GM19035 (cell line): ENCODE results near the gene TAPT1.

Source experiments
- ATAC-seq: cut with Tn5 transposase; IDR thresholded peaks from one replicate; pipeline ENCODE4 v1.9.1; 2021; ENCODE audit not compliant: unreplicated experiment

TAPT1 gene

GRCh38 chr4:16111533-16111932, 114.7 kb downstream of the TAPT1 start:
- no peak for ATAC-seq

GRCh38 chr4:16110661-16111290, 115.5 kb downstream of the TAPT1 start:
- ATAC-seq, result no peak
